Raji (cell line): Measurements from ENCODE around the gene GSE1.

Experiments
- POLR2A ChIP-seq: IDR thresholded peaks from 2 replicates; pipeline ENCODE4 v1.6.1; 2011; ENCODE audit warnings: low read depth, low read length, control low read depth; ENCODE audit not compliant: insufficient read depth

Gene GSE1

GRCh38 chr16:85697431-85697830, 84.3 kb downstream of the GSE1 start:
- no peak for TF ChIP-seq POLR2A

GRCh38 chr16:85698459-85698891, 85.4 kb downstream of the GSE1 start:
- TF ChIP-seq POLR2A = no peak

- no peak for TF ChIP-seq POLR2A
Observed at GRCh38 chr16:85698935-85699558, 85.9 kb downstream of the GSE1 start.

DNA sequence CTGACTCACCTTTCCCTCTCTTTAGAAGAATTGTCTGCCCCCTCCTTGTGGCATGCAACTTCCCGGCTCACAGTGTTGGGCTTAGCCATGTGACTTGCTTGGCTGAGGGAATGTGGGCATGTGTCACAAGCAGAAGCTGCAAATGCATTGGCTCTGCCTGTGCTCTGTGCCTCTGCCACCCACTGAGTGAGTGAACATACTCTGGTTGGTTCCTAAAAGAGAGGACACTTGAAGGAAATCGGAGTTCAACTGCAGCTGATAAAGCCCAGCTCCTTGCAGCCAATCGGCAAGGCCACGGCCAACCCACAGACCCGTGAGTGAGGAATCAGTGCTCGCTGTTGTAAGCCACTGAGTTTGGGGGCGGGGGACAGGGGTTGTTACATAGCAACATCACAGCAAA, 86.5 kb downstream of the GSE1 start:
- TF ChIP-seq POLR2A = no peak

DNA sequence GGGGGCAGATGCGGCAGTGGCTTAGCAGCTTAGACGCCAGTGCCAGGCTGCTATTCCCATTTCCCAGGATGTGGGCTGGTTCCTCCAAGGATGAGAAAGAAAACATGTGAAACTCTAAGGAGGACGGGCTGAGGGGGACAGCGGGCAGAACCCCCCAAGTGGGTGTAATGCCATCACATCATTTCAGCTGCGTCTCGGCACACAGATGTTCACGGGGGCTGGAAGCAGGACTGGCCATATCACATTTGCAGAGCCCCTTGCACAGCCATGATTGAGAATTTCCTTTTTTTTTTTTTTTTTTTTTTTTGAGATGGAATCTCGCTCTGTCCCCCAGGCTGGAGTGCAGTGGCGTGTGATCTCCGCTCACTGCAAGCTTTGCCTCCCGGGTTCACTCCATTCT, 90.9 kb downstream of the GSE1 start:
- TF ChIP-seq POLR2A = no peak

- no peak for TF ChIP-seq POLR2A
Observed at GRCh38 chr16:85704900-85705846, 92.1 kb downstream of the GSE1 start.

GRCh38 chr16:85706449-85707034, 93.4 kb downstream of the GSE1 start:
- no peak for TF ChIP-seq POLR2A

DNA sequence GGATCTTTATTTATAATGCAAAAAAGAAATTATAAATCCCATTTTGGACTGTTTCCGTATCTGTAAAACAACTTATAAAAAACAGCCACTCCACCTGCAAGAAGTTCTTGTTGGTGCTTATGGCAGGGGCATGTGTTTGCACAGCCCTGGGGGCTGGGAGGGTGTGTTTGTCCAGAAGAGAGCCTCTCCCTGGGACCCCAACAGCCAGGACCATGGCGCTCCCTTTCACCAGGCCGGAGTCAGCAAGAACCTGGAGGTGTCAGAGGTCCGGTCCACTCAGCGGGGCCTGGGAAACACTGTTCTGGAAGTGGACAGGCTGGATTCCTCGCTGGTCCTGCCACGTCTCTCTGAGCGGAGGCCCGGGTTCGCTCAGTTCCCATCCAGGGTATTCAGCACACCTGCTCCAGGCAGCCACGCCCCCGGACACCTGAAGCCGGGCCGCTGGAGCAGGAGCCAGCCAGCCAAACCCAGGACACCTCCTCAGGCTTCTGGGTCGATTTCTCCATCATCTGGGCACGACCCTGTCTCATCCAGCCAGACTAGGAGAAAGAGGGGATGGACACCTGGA, 94.5 kb downstream of the GSE1 start:
- no peak for TF ChIP-seq POLR2A

GRCh38 chr16:85708338-85708737, 95.2 kb downstream of the GSE1 start:
- TF ChIP-seq POLR2A = no peak

DNA sequence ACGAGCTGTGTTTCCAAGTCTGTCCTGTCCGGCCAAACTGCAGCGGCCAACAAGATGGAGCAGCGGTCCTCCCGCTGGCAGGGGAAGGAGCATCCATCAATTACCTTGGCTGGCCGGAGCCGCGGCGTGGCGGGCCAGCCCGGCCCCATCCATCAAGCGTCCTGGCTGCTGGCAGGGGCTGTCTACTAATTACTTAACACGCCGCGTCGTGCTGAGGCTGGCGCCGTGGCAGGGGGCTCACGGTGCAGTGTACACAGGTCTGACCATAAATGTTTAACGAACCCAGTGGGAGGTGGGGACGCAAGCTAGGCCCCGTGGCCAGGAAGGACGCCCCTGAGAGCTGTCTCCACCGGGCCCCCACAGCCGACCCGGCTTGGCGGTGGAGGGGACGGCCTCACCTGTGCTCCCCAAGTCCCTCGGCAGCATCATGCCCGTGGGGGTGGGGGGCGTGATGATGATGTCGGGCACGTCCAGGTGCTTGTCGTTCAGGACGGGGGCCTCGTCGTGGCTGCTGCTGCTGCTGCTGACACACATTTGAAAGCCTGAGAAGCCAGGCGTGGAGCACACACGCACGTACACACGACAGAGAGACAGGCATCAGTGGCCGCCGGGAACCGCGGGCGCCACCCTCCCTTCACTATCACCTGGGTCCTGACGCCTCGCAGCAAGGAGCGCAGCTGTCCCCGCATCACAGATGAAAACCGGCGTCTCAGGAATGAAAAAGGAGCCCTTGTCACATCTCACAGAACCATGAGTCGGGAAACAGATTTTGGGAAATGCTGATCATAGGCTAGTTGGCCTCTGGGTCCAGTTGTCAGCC, 96.9 kb downstream of the GSE1 start:
- no peak for TF ChIP-seq POLR2A

- no peak for TF ChIP-seq POLR2A
Observed at GRCh38 chr16:85710732-85711131, 97.6 kb downstream of the GSE1 start.

- no peak for TF ChIP-seq POLR2A
Observed at GRCh38 chr16:85711982-85712587, 99.0 kb downstream of the GSE1 start.

GRCh38 chr16:85712801-85713200, 99.7 kb downstream of the GSE1 start:
- no peak for TF ChIP-seq POLR2A
